SK-N-SH treated with all-trans-retinoic acid at 6 μM for 48 hours (cell line): Measurements from ENCODE around the gene PTCH1.

Experiments used
- ATAC-seq: fragments of 200-7000 bp; cut with Tn5 transposase; 3 replicates; pipeline ENCODE4 v1.9.1; 2020; ENCODE audit warnings: mild to moderate bottlenecking, moderate library complexity
- ARNTL ChIP-seq: fragments of 450-650 bp; formaldehyde crosslinking; IDR thresholded peaks from 2 replicates; pipeline ENCODE4 v1.5.0; 2020; ENCODE audit warnings: low read depth, mild to moderate bottlenecking, moderate library complexity, borderline replicate concordance
- BACH2 ChIP-seq: fragments of 250-450 bp; sonication (Bioruptor Pico); IDR thresholded peaks from 2 replicates; pipeline ENCODE4 v1.9.0; 2021; ENCODE audit warnings: mild to moderate bottlenecking, borderline replicate concordance
- CSDC2 ChIP-seq: fragments of 250-450 bp; sonication (Bioruptor Pico); IDR thresholded peaks from 2 replicates; pipeline ENCODE4 v1.5.0; 2020; ENCODE audit warnings: mild to moderate bottlenecking, moderate library complexity
- ESRRG ChIP-seq: fragments of 250-450 bp; sonication (Bioruptor Pico); IDR thresholded peaks from 2 replicates; pipeline ENCODE4 v1.6.1; 2021; ENCODE audit warnings: mild to moderate bottlenecking
- GLIS3 ChIP-seq: fragments of 250-450 bp; sonication (Bioruptor Pico); IDR thresholded peaks from 2 replicates; pipeline ENCODE4 v1.5.0; 2020; ENCODE audit warnings: mild to moderate bottlenecking, moderate library complexity
- ISL1 ChIP-seq: fragments of 250-450 bp; sonication (Bioruptor Pico); IDR thresholded peaks from 2 replicates; pipeline ENCODE4 v2.1.2; 2022; ENCODE audit warnings: mild to moderate bottlenecking, moderate library complexity
- OSR1 ChIP-seq: fragments of 250-450 bp; sonication (Bioruptor Pico); IDR thresholded peaks from 2 replicates; pipeline ENCODE4 v1.8.0; 2022; ENCODE audit warnings: moderate library complexity, mild to moderate bottlenecking, inconsistent platforms
- PPARA ChIP-seq: fragments of 250-450 bp; sonication (Bioruptor Pico); IDR thresholded peaks from 2 replicates; pipeline ENCODE4 v1.5.0; 2020; ENCODE audit warnings: mild to moderate bottlenecking, borderline replicate concordance
- RARB ChIP-seq: fragments of 250-450 bp; sonication (Bioruptor Pico); IDR thresholded peaks from 2 replicates; pipeline ENCODE4 v1.8.0; 2021; ENCODE audit warnings: mild to moderate bottlenecking, moderate library complexity
- SNAI2 ChIP-seq: fragments of 250-450 bp; sonication (Bioruptor Pico); IDR thresholded peaks from 2 replicates; pipeline ENCODE4 v1.5.0; 2020; ENCODE audit warnings: mild to moderate bottlenecking, moderate library complexity
- TCF4 ChIP-seq: fragments of 250-450 bp; sonication (Bioruptor Pico); IDR thresholded peaks from 2 replicates; pipeline ENCODE4 v1.8.0; 2021; ENCODE audit warnings: mild to moderate bottlenecking, moderate library complexity, borderline replicate concordance
- TOX ChIP-seq: fragments of 250-450 bp; sonication (Bioruptor Pico); IDR thresholded peaks from 2 replicates; pipeline ENCODE4 v1.8.0; 2021; ENCODE audit warnings: mild to moderate bottlenecking, moderate library complexity, borderline replicate concordance
- ZC3H10 ChIP-seq: fragments of 250-450 bp; sonication (Bioruptor Pico); IDR thresholded peaks from 2 replicates; pipeline ENCODE4 v1.5.1; 2021; ENCODE audit warnings: mild to moderate bottlenecking, moderate library complexity
- ZFP30 ChIP-seq: fragments of 450-650 bp; formaldehyde crosslinking; IDR thresholded peaks from 2 replicates; pipeline ENCODE4 v1.5.0; 2022; ENCODE audit warnings: mild to moderate bottlenecking, moderate library complexity
- ZNF565 ChIP-seq: fragments of 450-650 bp; formaldehyde crosslinking; conservative IDR thresholded peaks from 2 replicates; pipeline ENCODE4 v1.5.0; 2020; ENCODE audit warnings: low read depth, mild to moderate bottlenecking, moderate library complexity
- ZNF70 ChIP-seq: fragments of 450-650 bp; formaldehyde crosslinking; IDR thresholded peaks from 2 replicates; pipeline ENCODE4 v1.5.0; 2020; ENCODE audit warnings: mild to moderate bottlenecking, moderate library complexity
- ZNF8 ChIP-seq: fragments of 450-650 bp; formaldehyde crosslinking; IDR thresholded peaks from 2 replicates; pipeline ENCODE4 v1.5.0; 2020; ENCODE audit warnings: mild to moderate bottlenecking, moderate library complexity
- TF ChIP-seq, protein P1 (sequence below): fragments of 250-450 bp; sonication (Bioruptor Pico); IDR thresholded peaks from 2 replicates; pipeline ENCODE4 v1.8.0; 2021; ENCODE audit warnings: low read depth, mild to moderate bottlenecking, moderate library complexity, borderline replicate concordance
- TF ChIP-seq, protein P2 (sequence below): fragments of 250-450 bp; sonication (Bioruptor Pico); IDR thresholded peaks from 2 replicates; pipeline ENCODE4 v1.5.0; 2020; ENCODE audit warnings: mild to moderate bottlenecking, moderate library complexity
- TF ChIP-seq, protein P3 (sequence below): fragments of 250-450 bp; sonication (Bioruptor Pico); IDR thresholded peaks from 2 replicates; pipeline ENCODE4 v1.8.0; 2020; ENCODE audit warnings: mild to moderate bottlenecking, moderate library complexity, borderline replicate concordance
- TF ChIP-seq, protein P4 (sequence below): fragments of 250-450 bp; sonication (Bioruptor Pico); IDR thresholded peaks from 2 replicates; pipeline ENCODE4 v1.5.1; 2020; ENCODE audit warnings: low read depth, mild to moderate bottlenecking, moderate library complexity

Gene PTCH1

DNA sequence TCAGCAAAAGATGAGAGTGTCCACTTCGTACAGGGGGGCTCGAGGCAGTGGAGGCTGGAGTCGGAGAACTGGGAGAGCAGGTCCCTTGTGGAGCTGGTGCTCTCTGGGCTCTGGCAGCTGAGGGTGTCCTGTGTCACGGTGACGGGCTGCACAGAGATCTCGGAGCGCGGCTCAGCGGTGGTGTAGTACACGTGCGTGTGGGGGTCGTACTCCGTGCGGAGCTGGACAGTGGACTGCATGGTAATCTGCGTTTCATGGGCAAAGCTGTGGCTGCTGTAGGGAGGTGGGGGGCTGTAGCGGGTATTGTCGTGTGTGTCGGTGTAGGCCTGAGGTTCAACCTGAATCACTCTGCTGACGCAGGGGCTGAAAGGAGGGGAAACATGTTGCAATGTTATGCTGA is 48.0 kb downstream of the PTCH1 start (continued):
- TF ChIP-seq, protein P1, sequence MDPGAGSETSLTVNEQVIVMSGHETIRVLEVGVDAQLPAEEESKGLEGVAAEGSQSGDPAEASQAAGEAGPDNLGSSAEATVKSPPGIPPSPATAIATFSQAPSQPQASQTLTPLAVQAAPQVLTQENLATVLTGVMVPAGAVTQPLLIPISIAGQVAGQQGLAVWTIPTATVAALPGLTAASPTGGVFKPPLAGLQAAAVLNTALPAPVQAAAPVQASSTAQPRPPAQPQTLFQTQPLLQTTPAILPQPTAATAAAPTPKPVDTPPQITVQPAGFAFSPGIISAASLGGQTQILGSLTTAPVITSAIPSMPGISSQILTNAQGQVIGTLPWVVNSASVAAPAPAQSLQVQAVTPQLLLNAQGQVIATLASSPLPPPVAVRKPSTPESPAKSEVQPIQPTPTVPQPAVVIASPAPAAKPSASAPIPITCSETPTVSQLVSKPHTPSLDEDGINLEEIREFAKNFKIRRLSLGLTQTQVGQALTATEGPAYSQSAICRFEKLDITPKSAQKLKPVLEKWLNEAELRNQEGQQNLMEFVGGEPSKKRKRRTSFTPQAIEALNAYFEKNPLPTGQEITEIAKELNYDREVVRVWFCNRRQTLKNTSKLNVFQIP (CRISPR knock-in tag) = no peak
- no peak for TF ChIP-seq SNAI2
- no peak for TF ChIP-seq OSR1 (CRISPR knock-in tag)
- TF ChIP-seq TCF4 = no peak
- TF ChIP-seq RARB = no peak
- TF ChIP-seq BACH2 (CRISPR knock-in tag) = no peak
- TF ChIP-seq ZFP30 = no peak

DNA sequence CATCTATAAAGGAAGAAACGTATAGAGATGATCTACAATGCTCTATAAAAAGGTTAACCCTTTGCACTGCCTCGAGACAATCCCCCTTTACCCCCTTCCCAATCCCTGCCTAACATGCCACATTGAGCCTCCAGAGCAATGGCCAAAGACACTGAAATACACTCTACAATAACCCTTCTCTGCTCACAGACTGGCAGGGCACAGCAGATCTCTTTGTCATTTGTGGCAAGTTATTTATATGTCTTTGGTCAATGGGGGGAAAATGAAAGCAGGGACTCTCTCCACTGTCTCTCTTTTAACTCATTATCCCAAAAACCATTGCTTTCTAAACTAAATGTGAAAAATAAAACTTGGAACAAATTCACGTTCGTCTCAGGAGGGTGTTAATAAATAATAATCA is 51.7 kb downstream of the PTCH1 start:
- TF ChIP-seq TOX (CRISPR knock-in tag) (no peak), ZNF8 (CRISPR knock-in tag) (no peak), BACH2 (CRISPR knock-in tag) (no peak)
- no peak for ATAC-seq

DNA sequence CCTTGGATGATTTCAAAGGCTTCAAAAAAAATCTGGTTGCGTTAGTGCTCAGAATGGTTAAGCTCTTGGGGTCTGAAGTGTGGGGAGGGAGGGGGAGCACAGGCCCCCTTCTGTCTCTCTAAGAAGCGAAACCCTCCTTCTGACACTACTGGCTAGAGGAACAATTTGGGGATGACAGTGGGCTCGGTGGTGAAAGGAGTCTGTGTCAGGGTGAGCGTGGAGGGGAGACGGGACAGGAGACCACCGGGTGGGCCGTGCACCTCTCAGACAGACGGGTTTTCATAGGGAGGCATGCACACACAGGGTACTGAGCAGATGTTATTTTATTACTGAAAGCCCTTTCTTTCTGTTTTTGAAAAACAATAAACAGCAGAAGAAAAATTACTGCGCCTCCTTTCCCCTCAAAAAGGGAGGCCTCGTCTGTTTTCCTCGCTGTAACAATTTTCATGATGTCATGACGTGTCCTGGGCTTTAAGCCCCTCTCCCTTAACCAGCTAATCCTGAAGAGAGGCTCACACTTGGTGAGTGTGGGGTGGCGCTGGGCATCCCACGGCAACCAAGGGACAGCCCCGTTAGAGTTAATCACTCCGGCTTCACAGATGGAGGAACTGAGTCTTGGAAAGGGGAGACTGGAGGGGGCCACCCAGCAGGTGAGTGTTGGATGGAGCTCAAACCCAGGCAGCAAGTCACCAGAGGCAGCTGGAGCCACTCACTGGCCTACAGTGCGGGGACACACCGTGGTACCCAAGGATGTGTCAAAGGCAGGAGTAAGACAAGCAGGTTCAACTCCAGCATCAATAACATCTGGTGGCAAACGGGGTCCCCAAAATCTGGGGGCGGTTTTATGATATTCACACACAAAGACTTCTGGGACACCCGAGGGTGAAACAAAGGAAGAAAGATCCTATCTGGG is 53.4 kb downstream of the PTCH1 start:
- no peak for ATAC-seq

DNA sequence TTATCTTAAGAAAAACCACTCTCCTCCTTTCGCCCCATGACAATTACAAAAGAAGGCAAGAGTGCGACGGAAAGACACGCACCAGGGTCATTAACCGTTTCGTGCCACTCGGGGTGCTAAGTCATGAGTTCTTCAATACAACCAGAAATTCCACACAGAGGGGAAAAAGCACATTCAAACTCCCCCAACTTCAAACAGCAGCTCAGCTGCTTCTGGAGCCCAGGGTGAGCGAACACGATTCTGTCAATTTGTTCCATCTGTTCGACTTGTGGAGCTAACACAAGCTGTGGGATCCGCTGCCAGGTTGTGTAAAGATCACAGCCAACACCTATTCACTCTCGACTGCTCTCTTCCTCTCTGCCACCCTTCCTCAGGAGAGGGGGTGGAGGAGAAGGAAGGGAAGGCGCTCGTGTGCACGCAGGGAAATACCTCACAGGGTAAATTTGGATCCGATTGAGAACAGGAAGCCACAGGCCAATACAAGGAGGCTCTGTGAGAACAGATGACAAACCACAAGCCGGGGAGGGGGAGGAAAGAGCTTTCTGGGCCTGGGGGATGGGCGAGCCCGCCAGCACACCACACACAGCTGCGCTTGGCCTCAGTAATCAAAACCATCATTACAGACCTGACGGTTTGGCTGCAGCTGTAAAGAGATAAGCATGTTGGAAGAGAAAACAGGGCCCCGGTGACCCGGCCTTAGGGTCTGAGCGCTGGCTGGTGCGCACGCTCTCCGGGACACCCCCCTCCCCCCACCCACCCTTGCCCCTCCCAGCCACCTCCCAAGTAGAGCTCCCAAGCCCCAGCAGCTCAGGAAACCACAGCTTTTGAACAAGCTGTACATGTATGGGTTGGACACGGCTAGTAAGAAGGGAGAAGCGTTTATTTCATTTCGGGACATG is 54.3 kb downstream of the PTCH1 start:
- peak; percentile 90 for ATAC-seq
- TF ChIP-seq TCF4 (peak; percentile 90; the same call in 1 of the 2 replicates), ZNF70 (CRISPR knock-in tag) (no peak), ZNF565 (CRISPR knock-in tag) (no peak), TOX (CRISPR knock-in tag) (no peak), OSR1 (CRISPR knock-in tag) (no peak)
- TF ChIP-seq, protein P2, sequence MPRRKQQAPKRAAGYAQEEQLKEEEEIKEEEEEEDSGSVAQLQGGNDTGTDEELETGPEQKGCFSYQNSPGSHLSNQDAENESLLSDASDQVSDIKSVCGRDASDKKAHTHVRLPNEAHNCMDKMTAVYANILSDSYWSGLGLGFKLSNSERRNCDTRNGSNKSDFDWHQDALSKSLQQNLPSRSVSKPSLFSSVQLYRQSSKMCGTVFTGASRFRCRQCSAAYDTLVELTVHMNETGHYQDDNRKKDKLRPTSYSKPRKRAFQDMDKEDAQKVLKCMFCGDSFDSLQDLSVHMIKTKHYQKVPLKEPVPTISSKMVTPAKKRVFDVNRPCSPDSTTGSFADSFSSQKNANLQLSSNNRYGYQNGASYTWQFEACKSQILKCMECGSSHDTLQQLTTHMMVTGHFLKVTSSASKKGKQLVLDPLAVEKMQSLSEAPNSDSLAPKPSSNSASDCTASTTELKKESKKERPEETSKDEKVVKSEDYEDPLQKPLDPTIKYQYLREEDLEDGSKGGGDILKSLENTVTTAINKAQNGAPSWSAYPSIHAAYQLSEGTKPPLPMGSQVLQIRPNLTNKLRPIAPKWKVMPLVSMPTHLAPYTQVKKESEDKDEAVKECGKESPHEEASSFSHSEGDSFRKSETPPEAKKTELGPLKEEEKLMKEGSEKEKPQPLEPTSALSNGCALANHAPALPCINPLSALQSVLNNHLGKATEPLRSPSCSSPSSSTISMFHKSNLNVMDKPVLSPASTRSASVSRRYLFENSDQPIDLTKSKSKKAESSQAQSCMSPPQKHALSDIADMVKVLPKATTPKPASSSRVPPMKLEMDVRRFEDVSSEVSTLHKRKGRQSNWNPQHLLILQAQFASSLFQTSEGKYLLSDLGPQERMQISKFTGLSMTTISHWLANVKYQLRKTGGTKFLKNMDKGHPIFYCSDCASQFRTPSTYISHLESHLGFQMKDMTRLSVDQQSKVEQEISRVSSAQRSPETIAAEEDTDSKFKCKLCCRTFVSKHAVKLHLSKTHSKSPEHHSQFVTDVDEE (CRISPR knock-in tag) = peak; percentile 79; the same call in 1 of the 2 replicates

More for the DNA sequence above, 53.4 kb downstream of the PTCH1 start:
- no peak for TF ChIP-seq GLIS3 (CRISPR knock-in tag)
- TF ChIP-seq, protein P1 (CRISPR knock-in tag) = no peak
- no peak for TF ChIP-seq CSDC2 (CRISPR knock-in tag)
- no peak for TF ChIP-seq ARNTL
- no peak for TF ChIP-seq ISL1 (CRISPR knock-in tag)
- TF ChIP-seq PPARA (CRISPR knock-in tag) = no peak
- TF ChIP-seq, protein P3, sequence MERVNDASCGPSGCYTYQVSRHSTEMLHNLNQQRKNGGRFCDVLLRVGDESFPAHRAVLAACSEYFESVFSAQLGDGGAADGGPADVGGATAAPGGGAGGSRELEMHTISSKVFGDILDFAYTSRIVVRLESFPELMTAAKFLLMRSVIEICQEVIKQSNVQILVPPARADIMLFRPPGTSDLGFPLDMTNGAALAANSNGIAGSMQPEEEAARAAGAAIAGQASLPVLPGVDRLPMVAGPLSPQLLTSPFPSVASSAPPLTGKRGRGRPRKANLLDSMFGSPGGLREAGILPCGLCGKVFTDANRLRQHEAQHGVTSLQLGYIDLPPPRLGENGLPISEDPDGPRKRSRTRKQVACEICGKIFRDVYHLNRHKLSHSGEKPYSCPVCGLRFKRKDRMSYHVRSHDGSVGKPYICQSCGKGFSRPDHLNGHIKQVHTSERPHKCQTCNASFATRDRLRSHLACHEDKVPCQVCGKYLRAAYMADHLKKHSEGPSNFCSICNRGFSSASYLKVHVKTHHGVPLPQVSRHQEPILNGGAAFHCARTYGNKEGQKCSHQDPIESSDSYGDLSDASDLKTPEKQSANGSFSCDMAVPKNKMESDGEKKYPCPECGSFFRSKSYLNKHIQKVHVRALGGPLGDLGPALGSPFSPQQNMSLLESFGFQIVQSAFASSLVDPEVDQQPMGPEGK (CRISPR knock-in tag) = no peak
- TF ChIP-seq, protein P4, sequence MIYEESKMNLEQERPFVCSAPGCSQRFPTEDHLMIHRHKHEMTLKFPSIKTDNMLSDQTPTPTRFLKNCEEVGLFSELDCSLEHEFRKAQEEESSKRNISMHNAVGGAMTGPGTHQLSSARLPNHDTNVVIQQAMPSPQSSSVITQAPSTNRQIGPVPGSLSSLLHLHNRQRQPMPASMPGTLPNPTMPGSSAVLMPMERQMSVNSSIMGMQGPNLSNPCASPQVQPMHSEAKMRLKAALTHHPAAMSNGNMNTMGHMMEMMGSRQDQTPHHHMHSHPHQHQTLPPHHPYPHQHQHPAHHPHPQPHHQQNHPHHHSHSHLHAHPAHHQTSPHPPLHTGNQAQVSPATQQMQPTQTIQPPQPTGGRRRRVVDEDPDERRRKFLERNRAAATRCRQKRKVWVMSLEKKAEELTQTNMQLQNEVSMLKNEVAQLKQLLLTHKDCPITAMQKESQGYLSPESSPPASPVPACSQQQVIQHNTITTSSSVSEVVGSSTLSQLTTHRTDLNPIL (CRISPR knock-in tag) = no peak
- no peak for TF ChIP-seq ZNF70 (CRISPR knock-in tag)
- TF ChIP-seq ZC3H10 (CRISPR knock-in tag) = no peak
- TF ChIP-seq TCF4 = no peak
- no peak for TF ChIP-seq ZNF565 (CRISPR knock-in tag)
- TF ChIP-seq BACH2 (CRISPR knock-in tag) = no peak
- TF ChIP-seq TOX (CRISPR knock-in tag) = no peak
- no peak for TF ChIP-seq OSR1 (CRISPR knock-in tag)
- TF ChIP-seq ESRRG (CRISPR knock-in tag) = no peak
- no peak for TF ChIP-seq ZFP30
- TF ChIP-seq ZNF8 (CRISPR knock-in tag) = no peak
